BE2C (cell line): Measurements from ENCODE around the gene KBTBD12.
"Not testable (repeated sequence)": the region's sequence is repeated elsewhere in the genome, so short reads cannot be mapped to it uniquely, and the experiment has no call there.

Experiments used
- DNase-seq: peaks from one replicate; pipeline ENCODE4 v3.0.0-alpha.2; 2020
- H3K27me3 ChIP-seq: fragments of 250-450 bp; sonication (Bioruptor Pico); 2 replicates; pipeline ENCODE4 v1.5.1; 2020; ENCODE audit warnings: mild to moderate bottlenecking
- H3K36me3 ChIP-seq: fragments of 250-450 bp; sonication (Bioruptor Pico); 2 replicates; pipeline ENCODE4 v1.5.1; 2020; ENCODE audit warnings: mild to moderate bottlenecking
- H3K4me1 ChIP-seq: fragments of 250-450 bp; sonication (Bioruptor Pico); 2 replicates; pipeline ENCODE4 v1.5.1; 2020
- H3K4me3 ChIP-seq: 2 replicates; pipeline ENCODE4 v1.5.1; 2011; ENCODE audit warnings: low read depth, low read length
- H3K9me3 ChIP-seq: fragments of 250-450 bp; sonication (Bioruptor Pico); 2 replicates; pipeline ENCODE4 v1.5.1; 2020
- TF ChIP-seq, protein P1 (sequence below): IDR thresholded peaks from 2 replicates; pipeline ENCODE4 v1.5.1; 2012; ENCODE audit warnings: mild to moderate bottlenecking, low read depth, low read length

KBTBD12 gene

DNA sequence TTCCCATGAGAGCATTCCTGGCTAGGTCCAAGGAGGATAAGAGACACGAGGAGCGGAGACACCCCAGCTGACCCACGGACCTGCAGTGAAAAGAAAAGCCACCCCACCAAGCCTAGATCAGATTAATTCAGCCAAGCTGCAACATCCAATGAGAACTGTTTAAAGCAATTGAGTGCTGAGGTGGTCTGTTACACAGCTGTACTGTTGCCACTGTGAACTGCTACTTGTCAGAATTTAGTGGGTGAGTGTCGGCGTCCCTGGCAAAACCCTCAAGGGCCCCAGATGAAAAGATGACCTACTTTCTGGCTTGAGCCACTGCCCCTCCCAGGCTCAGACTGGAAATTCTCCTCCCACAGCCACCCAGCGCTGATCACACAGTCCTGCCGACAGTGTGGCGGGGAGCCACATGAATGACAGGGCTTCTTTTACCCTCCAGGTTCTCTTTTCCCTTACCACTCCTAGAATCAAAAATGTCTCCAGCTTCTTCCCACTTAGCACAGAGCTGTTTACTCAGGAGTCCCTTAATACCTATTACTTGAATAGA is 26.4 kb upstream of the KBTBD12 start:
- DNase-seq, result no peak
- Histone ChIP-seq H3K4me3 (no peak overlapping the region), H3K27me3 (no peaks in the 10 kb centered on the region), H3K9me3 (no peaks in the 10 kb centered on the region), H3K4me1 (no peaks in the 10 kb centered on the region; the same call in 1 of the 2 replicates), H3K36me3 (no peaks in the 10 kb centered on the region)
- TF ChIP-seq, protein P1, sequence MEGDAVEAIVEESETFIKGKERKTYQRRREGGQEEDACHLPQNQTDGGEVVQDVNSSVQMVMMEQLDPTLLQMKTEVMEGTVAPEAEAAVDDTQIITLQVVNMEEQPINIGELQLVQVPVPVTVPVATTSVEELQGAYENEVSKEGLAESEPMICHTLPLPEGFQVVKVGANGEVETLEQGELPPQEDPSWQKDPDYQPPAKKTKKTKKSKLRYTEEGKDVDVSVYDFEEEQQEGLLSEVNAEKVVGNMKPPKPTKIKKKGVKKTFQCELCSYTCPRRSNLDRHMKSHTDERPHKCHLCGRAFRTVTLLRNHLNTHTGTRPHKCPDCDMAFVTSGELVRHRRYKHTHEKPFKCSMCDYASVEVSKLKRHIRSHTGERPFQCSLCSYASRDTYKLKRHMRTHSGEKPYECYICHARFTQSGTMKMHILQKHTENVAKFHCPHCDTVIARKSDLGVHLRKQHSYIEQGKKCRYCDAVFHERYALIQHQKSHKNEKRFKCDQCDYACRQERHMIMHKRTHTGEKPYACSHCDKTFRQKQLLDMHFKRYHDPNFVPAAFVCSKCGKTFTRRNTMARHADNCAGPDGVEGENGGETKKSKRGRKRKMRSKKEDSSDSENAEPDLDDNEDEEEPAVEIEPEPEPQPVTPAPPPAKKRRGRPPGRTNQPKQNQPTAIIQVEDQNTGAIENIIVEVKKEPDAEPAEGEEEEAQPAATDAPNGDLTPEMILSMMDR, result no peak

DNA sequence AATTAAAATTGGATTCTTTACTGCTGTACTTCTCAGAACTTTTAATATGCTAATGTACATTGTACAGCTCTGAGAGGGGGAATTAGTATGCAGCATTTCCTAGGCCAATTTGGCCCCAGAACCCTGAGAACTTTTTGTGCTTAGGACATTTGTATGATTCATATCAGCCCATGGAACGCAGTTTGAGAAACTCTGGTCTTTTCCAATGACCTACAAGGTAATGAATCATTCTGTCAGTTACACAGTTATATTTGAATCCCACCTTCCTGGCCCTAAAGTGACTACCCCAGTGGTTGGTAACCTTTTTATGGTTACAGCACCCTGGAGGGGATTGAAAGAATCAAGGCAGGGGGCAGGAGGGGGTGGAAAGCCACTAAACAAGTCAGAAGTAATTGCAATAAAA is 25.6 kb upstream of the KBTBD12 start:
- TF ChIP-seq, protein P1, result no peak
- no peaks in the 10 kb centered on the region; the same call in 1 of the 2 replicates for H3K4me1 ChIP-seq
- no peak for DNase-seq
- no peak overlapping the region for H3K4me3 ChIP-seq
- no peaks in the 10 kb centered on the region for H3K27me3 ChIP-seq
- H3K36me3 ChIP-seq, result no peaks in the 10 kb centered on the region
- no peaks in the 10 kb centered on the region for H3K9me3 ChIP-seq

DNA sequence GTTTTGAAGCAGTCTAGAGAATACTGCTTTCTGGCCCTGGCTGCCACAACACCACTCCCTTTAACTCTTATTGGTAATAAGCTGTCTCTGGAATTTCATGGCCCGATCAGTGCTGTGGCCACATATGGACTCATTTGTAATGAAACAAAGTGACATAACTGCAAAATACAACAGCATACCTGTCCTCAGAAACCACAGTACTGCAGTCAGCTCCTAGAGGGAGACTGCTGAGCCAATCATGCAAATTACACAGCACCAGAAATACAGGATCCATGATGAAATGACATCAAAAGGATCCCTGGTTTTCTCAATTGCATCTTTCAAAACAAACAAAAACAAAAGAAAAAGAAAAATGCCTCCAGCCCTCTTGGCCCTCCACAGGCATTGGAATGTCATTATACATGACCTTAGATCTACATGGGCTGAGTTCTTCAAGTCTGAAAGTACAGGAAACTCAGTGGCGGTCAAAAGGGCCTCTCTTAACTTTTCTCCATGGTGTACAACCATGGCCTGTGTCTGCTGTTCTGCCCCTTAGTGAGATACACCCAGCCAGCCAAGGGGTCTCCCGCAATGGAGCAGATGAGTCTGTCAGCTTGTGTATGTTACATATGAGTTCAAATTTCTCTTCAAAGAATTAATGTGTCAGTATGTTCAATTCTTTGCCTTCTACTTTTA is 24.9 kb upstream of the KBTBD12 start:
- no peak for DNase-seq
- no peaks in the 10 kb centered on the region for H3K36me3 ChIP-seq
- H3K4me3 ChIP-seq, result no peak overlapping the region
- no peaks in the 10 kb centered on the region; the same call in 1 of the 2 replicates for H3K4me1 ChIP-seq
- no peaks in the 10 kb centered on the region for H3K9me3 ChIP-seq
- TF ChIP-seq, protein P1, result no peak
- H3K27me3 ChIP-seq, result no peaks in the 10 kb centered on the region

DNA sequence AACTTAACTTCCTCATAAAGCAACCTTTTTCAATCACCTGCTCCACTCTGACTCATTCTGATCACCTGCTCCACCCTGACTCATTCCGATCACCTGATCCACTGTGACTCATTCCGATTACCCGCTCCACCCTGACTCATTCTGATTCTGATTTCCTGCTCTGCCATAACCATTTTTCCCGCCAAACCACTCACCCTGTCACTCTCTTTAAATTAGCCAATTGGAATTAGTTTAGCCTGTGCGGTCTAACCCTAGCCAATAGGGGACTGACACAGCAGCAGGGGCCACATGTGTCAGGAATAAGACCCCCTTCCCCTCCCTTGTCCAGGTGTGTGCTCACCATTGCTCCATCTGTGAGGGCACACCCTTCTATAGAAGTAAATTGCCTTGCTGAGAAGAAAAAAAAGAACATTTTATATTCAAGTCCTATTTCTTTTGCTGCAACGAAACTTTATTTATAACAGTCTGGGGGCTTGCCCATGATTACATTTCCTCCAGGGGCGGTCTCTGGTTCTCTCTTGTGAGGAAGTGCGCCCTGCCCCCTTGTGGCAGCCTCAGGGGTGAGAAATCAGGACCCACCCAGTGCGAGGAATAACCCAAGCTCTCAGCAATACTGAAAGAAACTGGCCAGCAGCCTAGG is 24.3 kb upstream of the KBTBD12 start:
- H3K36me3 ChIP-seq, H3K27me3 ChIP-seq, H3K4me3 ChIP-seq, H3K4me1 ChIP-seq, H3K9me3 ChIP-seq: not testable (repeated sequence)
- peak; percentile 72 for DNase-seq
- TF ChIP-seq, protein P1, result peak; percentile 65

DNA sequence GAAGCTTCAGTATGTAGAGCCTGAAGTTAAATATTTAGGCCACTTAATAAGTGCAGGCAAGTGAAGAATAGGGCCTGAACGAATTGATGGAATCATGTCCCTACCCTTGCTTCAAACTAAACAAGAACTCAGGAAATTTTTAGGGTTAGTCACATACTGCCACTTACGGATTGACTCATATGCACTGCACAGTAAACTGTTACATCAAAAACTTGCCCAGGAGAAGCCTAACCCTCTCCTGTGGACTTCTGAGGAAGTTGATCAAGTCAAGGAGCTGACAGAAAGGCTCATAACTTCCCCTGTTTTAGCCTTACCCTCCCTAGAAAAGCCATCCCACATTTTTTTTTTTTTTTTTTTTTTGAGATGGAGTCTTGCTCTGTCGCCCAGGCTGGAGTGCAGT is 20.6 kb upstream of the KBTBD12 start:
- H3K4me1 ChIP-seq, result no peaks in the 10 kb centered on the region
- no peaks in the 10 kb centered on the region for H3K27me3 ChIP-seq
- no peaks in the 10 kb centered on the region for H3K9me3 ChIP-seq
- TF ChIP-seq, protein P1, result no peak
- no peak overlapping the region for H3K4me3 ChIP-seq
- no peaks in the 10 kb centered on the region for H3K36me3 ChIP-seq
- no peak for DNase-seq

DNA sequence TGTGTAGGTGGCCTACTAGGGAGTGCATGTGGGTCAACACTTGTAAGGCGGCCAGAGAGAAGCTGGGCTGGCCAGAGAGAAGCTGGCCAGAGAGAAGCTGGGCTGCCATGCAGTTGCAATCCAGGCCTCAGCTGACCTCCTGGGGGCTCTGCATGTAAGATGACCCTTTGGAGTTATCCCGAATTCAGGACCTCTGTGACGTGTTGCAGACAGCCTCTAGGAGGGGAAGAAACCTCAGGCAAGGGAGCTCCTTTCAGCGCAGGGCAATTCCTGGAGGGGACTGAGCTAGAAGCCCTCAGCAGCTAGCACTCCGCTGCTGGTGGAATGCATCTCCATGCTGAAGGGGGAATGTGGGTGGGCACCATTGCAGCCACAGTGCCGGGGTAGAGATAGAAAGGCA is 15.8 kb upstream of the KBTBD12 start:
- Histone ChIP-seq H3K36me3 (no peaks in the 10 kb centered on the region), H3K9me3 (no peaks in the 10 kb centered on the region), H3K27me3 (no peaks in the 10 kb centered on the region), H3K4me3 (no peak overlapping the region), H3K4me1 (no peaks in the 10 kb centered on the region)
- TF ChIP-seq, protein P1, result no peak
- no peak for DNase-seq
